Liver (tissue), 9 donors: Measurements from ENCODE around the gene RGL4. TPM values are rescaled to one million over a fixed set of nuclear protein-coding genes. Genes with fewer than 3 reads are reported as not detected.

Source experiments
- DNase-seq: peaks from one replicate; pipeline ENCODE4 v3.0.0-alpha.2; 2017; ENCODE audit warnings: low spot score
- H3K27ac ChIP-seq, 2 donors: one replicate each; pipeline ENCODE4 v1.7.0; 2013; ENCODE audit warnings: inconsistent platforms in 2 of 2, low read length in 2 of 2, control low read depth in 1 of 2, low read depth in 1 of 2, mild to moderate bottlenecking in 1 of 2
- H3K27me3 ChIP-seq, 4 donors: one replicate each; pipeline versions ENCODE4 v1.6.1 to v1.7.0; 2013; ENCODE audit warnings: low read length in 3 of 4, inconsistent platforms in 1 of 4, mild to moderate bottlenecking in 1 of 4, moderate library complexity in 1 of 4; ENCODE audit not compliant: control insufficient read depth in 4 of 4, insufficient read depth in 4 of 4
- H3K36me3 ChIP-seq, 4 donors: one replicate each; pipeline versions ENCODE4 v1.6.1 to v1.7.0; 2013; ENCODE audit warnings: low read length in 3 of 4, mild to moderate bottlenecking in 3 of 4, low read depth in 1 of 4, moderate library complexity in 1 of 4; ENCODE audit not compliant: control insufficient read depth in 4 of 4, insufficient read depth in 3 of 4
- H3K4me1 ChIP-seq, 4 donors: one replicate each; pipeline versions ENCODE4 v1.6.1 to v1.7.0; 2013; ENCODE audit warnings: low read length in 3 of 4, mild to moderate bottlenecking in 3 of 4, moderate library complexity in 1 of 4; ENCODE audit not compliant: control insufficient read depth in 4 of 4, insufficient read depth in 4 of 4
- H3K4me3 ChIP-seq, 3 donors: one replicate each; pipeline versions ENCODE4 v1.6.1 to v1.7.0; 2013; ENCODE audit warnings: low read length in 3 of 3, control low read depth in 1 of 3, low read depth in 1 of 3, mild to moderate bottlenecking in 1 of 3
- H3K9ac ChIP-seq, 2 donors: one replicate each; pipeline ENCODE4 v1.7.0; 2013; ENCODE audit warnings: low read length in 2 of 2, mild to moderate bottlenecking in 2 of 2, moderate library complexity in 2 of 2, control low read depth in 1 of 2, low read depth in 1 of 2
- H3K9me3 ChIP-seq, 4 donors: one replicate each; pipeline versions ENCODE4 v1.6.1 to v1.7.0; 2013; ENCODE audit warnings: low read length in 3 of 4; ENCODE audit not compliant: control insufficient read depth in 4 of 4
- EGR1 ChIP-seq, 2 donors: IDR thresholded peaks; 2 replicates each; pipeline ENCODE4 v1.6.1; 2016 to 2018; ENCODE audit warnings: antibody characterized with exemption in 2 of 2, low read depth in 2 of 2
- FOXA1 ChIP-seq: IDR thresholded peaks from 2 replicates; pipeline ENCODE4 v1.6.1; 2016; ENCODE audit warnings: antibody characterized with exemption
- FOXA2 ChIP-seq: IDR thresholded peaks from 2 replicates; pipeline ENCODE4 v1.6.1; 2016; ENCODE audit warnings: antibody characterized with exemption
- GABPA ChIP-seq, 2 donors: IDR thresholded peaks in 1 of 2; conservative IDR thresholded peaks in 1 of 2; 2 replicates each; pipeline ENCODE4 v1.6.1; 2016; ENCODE audit warnings: antibody characterized with exemption in 2 of 2, mild to moderate bottlenecking in 1 of 2, moderate library complexity in 1 of 2
- HNF4A ChIP-seq, 2 donors: conservative IDR thresholded peaks; 2 replicates each; pipeline ENCODE4 v1.6.1; 2016; ENCODE audit warnings: antibody characterized with exemption in 2 of 2, mild to moderate bottlenecking in 2 of 2
- HNF4G ChIP-seq: IDR thresholded peaks from 2 replicates; pipeline ENCODE4 v1.6.1; 2016; ENCODE audit warnings: antibody characterized with exemption
- JUND ChIP-seq, 2 donors: IDR thresholded peaks; 2 replicates each; pipeline ENCODE4 v1.6.1; 2016; ENCODE audit warnings: antibody characterized with exemption in 2 of 2
- NR2F2 ChIP-seq: IDR thresholded peaks from 2 replicates; pipeline ENCODE4 v1.6.1; 2016; ENCODE audit warnings: antibody characterized with exemption
- RAD21 ChIP-seq, 2 donors: IDR thresholded peaks; 2 replicates each; pipeline ENCODE4 v1.6.1; 2016; ENCODE audit warnings: antibody characterized with exemption in 2 of 2, mild to moderate bottlenecking in 2 of 2
- RXRA ChIP-seq, 2 donors: IDR thresholded peaks; 2 replicates each; pipeline ENCODE4 v1.6.1; 2017 to 2018; ENCODE audit warnings: antibody characterized with exemption in 2 of 2, mild to moderate bottlenecking in 1 of 2
- SP1 ChIP-seq: IDR thresholded peaks from 2 replicates; pipeline ENCODE4 v1.6.1; 2018; ENCODE audit warnings: antibody characterized with exemption, mild to moderate bottlenecking
- TAF1 ChIP-seq: conservative IDR thresholded peaks from 2 replicates; pipeline ENCODE4 v1.6.1; 2016; ENCODE audit warnings: antibody characterized with exemption, mild to moderate bottlenecking
- YY1 ChIP-seq: IDR thresholded peaks from 2 replicates; pipeline ENCODE4 v1.6.1; 2016; ENCODE audit warnings: antibody characterized with exemption, mild to moderate bottlenecking
- WGBS: extraction: QIAGEN DNeasy Blood & Tissue Kit; methylation state at CpG from one replicate; pipeline ENCODE4 v1.1.7; 2013; 5-methylcytosine and 5-hydroxymethylcytosine counted together
- polyA plus RNA-seq, 2 donors: library from polyadenylated mRNA; stranded (reverse) in 1 of 2; unstranded in 1 of 2; fragments of 200-250 nt in 1 of 2; fragments of >200 nt in 1 of 2; fragmentation: Nextera tagmentation in 1 of 2; extraction: Ambion mirVana in 1 of 2; gene quantifications; one replicate each; pipeline versions ENCODE4 v1.2.1 to v1.2.3, GENCODE V29; 2013 to 2015
- total RNA-seq, 2 donors: library from RNA; depleted of rRNA; stranded (reverse); fragments of >200 nt; gene quantifications; one replicate each; pipeline ENCODE4 v1.2.3, GENCODE V29; 2014
- TF ChIP-seq, protein P1 (sequence below): IDR thresholded peaks from 2 replicates; pipeline ENCODE4 v1.6.1; 2016; ENCODE audit warnings: antibody characterized with exemption
- TF ChIP-seq, protein P2 (sequence below): IDR thresholded peaks from 2 replicates; pipeline ENCODE4 v1.6.1; 2016; ENCODE audit warnings: antibody characterized with exemption
- TF ChIP-seq, protein P3 (sequence below): IDR thresholded peaks from 2 replicates; pipeline ENCODE4 v1.6.1; 2016; ENCODE audit warnings: antibody characterized with exemption
- TF ChIP-seq, protein P4 (sequence below): IDR thresholded peaks from 2 replicates; pipeline ENCODE4 v1.6.1; 2016; ENCODE audit warnings: antibody characterized with exemption, mild to moderate bottlenecking
- TF ChIP-seq, protein P5 (sequence below): fragments of 150-350 bp; IDR thresholded peaks from 2 replicates; pipeline ENCODE4 v1.5.1; 2017; ENCODE audit warnings: improper control_type of control experiment, low read depth, low read length; ENCODE audit not compliant: missing input control
- donor health status: healthy.
- donor health status: healthy.
- donor health status: healthy.
- donor health status: healthy.
- donor health status: healthy.

Gene RGL4
- total and polyA plus RNA-seq, 4 donors, result 0.25 to 6.2 (median 0.56) TPM

DNA sequence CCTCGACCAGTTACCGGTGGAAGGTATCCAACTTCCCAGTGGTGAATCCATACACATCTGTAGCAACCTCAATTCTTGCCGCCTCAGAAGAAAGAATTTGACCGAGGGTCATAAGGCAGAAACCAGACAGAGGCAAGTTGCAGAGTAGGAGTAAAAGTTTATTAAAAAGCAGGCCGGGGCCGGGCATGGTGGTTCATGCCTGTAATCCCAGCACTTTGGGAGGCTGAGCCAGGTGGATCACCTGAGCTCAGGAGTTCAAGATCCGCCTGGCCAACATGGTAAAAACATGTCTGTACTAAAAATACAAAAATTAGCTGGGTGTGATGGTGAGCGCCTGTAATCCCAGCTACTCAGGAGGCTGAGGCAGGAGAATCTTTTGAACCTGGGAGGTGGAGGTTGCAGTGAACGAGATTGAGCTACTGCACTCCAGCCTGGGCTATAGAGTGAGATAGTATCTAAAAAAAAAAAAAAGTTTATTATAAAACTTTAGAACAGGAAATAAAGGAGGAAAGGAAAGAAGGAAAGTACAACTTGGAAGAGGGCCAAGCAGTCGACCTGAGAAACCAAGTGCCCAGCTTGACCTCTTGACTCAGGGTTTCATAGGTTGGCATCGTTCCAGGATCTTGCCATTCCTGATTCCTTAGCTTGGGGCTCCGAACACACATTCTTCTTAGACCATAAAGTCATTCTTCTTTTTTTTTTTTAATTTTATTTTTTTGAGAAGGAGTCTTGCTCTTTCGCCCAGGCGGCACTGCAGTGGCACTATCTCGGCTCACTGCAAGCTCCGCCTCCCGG is 27.8 kb downstream of the RGL4 start:
- Histone ChIP-seq H3K4me3 (no peak overlapping the region), H3K27me3 (no peaks in the 10 kb centered on the region), H3K9me3 (no peaks in the 10 kb centered on the region), H3K36me3 (peaks cover 0 to 6% (median 2%) of the 10 kb centered on the region in 4 donors), H3K9ac (no peak overlapping the region), H3K27ac (no peak overlapping the region), H3K4me1 (peaks cover 0 to 7% (median 3%) of the 10 kb centered on the region in 4 donors)
- TF ChIP-seq HNF4G (no peak), GABPA (IDR thresholded peaks at IDR 0.05 in 1 of 2, conservative IDR thresholded peaks at IDR 0.05 in 1 of 2) (no peak), TAF1 (no peak), NR2F2 (no peak), HNF4A (conservative IDR thresholded peaks at IDR 0.05) (no peak), JUND (IDR thresholded peaks at IDR 0.05) (no peak), FOXA2 (no peak), RAD21 (IDR thresholded peaks at IDR 0.05) (no peak), SP1 (no peak), EGR1 (IDR thresholded peaks at IDR 0.05; ENCODE audit: low read depth in 2 of 2) (no peak), RXRA (IDR thresholded peaks at IDR 0.05) (no peak), YY1 (no peak), FOXA1 (no peak)
- TF ChIP-seq, protein P1, sequence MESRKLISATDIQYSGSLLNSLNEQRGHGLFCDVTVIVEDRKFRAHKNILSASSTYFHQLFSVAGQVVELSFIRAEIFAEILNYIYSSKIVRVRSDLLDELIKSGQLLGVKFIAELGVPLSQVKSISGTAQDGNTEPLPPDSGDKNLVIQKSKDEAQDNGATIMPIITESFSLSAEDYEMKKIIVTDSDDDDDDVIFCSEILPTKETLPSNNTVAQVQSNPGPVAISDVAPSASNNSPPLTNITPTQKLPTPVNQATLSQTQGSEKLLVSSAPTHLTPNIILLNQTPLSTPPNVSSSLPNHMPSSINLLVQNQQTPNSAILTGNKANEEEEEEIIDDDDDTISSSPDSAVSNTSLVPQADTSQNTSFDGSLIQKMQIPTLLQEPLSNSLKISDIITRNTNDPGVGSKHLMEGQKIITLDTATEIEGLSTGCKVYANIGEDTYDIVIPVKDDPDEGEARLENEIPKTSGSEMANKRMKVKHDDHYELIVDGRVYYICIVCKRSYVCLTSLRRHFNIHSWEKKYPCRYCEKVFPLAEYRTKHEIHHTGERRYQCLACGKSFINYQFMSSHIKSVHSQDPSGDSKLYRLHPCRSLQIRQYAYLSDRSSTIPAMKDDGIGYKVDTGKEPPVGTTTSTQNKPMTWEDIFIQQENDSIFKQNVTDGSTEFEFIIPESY, result no peak
- TF ChIP-seq, protein P2, sequence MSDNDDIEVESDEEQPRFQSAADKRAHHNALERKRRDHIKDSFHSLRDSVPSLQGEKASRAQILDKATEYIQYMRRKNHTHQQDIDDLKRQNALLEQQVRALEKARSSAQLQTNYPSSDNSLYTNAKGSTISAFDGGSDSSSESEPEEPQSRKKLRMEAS, result no peak
- TF ChIP-seq, protein P3, sequence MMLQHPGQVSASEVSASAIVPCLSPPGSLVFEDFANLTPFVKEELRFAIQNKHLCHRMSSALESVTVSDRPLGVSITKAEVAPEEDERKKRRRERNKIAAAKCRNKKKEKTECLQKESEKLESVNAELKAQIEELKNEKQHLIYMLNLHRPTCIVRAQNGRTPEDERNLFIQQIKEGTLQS, result no peak
- TF ChIP-seq, protein P4, sequence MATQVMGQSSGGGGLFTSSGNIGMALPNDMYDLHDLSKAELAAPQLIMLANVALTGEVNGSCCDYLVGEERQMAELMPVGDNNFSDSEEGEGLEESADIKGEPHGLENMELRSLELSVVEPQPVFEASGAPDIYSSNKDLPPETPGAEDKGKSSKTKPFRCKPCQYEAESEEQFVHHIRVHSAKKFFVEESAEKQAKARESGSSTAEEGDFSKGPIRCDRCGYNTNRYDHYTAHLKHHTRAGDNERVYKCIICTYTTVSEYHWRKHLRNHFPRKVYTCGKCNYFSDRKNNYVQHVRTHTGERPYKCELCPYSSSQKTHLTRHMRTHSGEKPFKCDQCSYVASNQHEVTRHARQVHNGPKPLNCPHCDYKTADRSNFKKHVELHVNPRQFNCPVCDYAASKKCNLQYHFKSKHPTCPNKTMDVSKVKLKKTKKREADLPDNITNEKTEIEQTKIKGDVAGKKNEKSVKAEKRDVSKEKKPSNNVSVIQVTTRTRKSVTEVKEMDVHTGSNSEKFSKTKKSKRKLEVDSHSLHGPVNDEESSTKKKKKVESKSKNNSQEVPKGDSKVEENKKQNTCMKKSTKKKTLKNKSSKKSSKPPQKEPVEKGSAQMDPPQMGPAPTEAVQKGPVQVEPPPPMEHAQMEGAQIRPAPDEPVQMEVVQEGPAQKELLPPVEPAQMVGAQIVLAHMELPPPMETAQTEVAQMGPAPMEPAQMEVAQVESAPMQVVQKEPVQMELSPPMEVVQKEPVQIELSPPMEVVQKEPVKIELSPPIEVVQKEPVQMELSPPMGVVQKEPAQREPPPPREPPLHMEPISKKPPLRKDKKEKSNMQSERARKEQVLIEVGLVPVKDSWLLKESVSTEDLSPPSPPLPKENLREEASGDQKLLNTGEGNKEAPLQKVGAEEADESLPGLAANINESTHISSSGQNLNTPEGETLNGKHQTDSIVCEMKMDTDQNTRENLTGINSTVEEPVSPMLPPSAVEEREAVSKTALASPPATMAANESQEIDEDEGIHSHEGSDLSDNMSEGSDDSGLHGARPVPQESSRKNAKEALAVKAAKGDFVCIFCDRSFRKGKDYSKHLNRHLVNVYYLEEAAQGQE, result no peak
- TF ChIP-seq, protein P5, sequence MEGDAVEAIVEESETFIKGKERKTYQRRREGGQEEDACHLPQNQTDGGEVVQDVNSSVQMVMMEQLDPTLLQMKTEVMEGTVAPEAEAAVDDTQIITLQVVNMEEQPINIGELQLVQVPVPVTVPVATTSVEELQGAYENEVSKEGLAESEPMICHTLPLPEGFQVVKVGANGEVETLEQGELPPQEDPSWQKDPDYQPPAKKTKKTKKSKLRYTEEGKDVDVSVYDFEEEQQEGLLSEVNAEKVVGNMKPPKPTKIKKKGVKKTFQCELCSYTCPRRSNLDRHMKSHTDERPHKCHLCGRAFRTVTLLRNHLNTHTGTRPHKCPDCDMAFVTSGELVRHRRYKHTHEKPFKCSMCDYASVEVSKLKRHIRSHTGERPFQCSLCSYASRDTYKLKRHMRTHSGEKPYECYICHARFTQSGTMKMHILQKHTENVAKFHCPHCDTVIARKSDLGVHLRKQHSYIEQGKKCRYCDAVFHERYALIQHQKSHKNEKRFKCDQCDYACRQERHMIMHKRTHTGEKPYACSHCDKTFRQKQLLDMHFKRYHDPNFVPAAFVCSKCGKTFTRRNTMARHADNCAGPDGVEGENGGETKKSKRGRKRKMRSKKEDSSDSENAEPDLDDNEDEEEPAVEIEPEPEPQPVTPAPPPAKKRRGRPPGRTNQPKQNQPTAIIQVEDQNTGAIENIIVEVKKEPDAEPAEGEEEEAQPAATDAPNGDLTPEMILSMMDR, result no peak
- DNase-seq, result no peak
- WGBS, result 87% methylated on average over 17 of the region's 17 CpGs
